Measurements from ENCODE around the gene FMN1. TPM values are rescaled to one million over a fixed set of nuclear protein-coding genes. Genes with fewer than 3 reads are reported as not detected.
"Not testable (repeated sequence)": the region's sequence is repeated elsewhere in the genome, so short reads cannot be mapped to it uniquely, and the experiment has no call there.

The FMN1 gene
- total RNA-seq, 1 donor from 2014 or later, result 37.1 TPM

GRCh38 chr15:33098094-33099058 lies 96.1 kb downstream of the FMN1 start:
- DNase-seq (ENCODE audit: low spot score), result no peak

- DNase-seq (ENCODE audit: low spot score), result no peak
Measured at GRCh38 chr15:33096134-33096533, 98.4 kb downstream of the FMN1 start.

DNA sequence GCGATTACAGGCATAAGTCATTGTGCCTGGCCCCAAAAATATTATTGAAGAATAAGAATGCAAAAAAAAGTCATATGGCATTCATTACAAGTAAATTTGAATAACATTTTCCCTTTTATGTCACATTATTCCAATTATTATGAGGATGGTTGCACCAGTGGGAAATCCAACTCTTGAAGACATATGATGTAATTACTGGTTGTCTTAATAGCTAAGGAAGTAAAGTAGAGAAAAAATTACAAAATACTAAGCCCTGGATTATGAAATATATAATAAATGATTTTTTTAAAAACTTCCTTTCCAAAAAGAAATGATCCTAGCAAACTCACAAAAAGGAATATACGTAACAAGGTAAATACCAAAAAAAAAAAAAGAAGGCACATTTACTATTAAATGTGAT lies 98.9 kb downstream of the FMN1 start:
- no peak for DNase-seq (ENCODE audit: low spot score)

DNA sequence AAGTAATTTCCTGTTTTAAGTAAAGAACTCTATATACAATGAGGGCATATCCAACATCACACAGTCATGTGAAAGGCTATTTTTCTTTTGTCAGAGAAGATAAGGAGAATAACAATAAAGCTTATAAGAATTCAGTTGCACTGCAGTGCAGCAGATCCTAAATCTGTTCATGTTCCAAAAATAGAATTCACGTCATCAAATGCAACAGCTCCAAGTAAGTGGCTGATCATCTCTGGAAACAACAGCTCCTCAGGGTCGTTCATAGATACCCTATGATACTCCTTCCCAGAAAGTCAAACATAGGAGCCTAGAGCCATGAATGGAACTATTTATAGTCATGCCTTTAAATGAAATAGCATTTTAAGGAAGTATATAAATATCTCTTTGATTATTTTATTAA lies 100.2 kb downstream of the FMN1 start:
- DNase-seq (ENCODE audit: low spot score), result no peak

DNA sequence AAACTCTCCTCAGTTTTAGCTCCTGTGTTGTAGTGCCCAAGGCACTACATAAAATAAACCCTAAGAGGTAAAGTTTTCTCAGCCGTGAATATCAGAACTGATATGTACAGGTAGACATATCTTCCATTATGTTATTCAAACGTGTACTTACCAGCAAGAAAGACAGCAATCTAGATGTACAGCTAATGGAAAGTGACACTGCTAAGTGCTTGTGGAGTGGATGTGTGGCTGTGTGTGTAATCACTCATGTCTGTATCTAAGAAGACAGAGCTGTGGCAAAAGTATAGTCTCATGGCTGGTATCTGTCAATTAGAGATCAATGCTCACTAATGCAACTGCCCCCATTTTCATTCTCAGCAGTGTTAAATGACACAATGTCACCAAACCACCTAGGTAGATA lies 101.3 kb downstream of the FMN1 start:
- DNase-seq (ENCODE audit: low spot score), result no peak

GRCh38 chr15:33091983-33092693 lies 102.4 kb downstream of the FMN1 start:
- DNase-seq (ENCODE audit: low spot score), result no peak

- DNase-seq (ENCODE audit: low spot score), result no peak
Measured at GRCh38 chr15:33089878-33090757, 104.4 kb downstream of the FMN1 start.

- DNase-seq (ENCODE audit: low spot score), result no peak
Measured at GRCh38 chr15:33089165-33089877, 105.2 kb downstream of the FMN1 start.

- DNase-seq (ENCODE audit: low spot score), result no peak
Measured at GRCh38 chr15:33086500-33087121, 107.9 kb downstream of the FMN1 start.

DNA sequence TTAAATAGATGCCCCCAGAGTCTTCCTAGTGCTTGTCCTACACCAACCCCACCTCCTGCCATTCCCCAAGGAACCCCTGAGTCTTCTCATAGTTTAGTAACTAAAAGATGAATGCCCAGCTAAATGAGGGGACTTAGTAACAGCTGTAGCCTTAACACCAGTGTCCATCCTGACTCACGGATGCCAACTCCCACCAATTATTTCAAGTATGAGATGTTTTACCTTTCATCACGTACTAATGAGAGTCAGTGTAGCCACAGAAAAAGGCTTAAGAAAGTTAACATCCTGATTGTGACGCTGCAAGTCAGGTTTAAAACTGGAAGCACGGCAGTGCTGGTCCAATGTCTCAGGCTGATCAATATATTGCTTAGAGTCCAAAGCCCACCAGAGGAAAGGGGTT lies 109.9 kb downstream of the FMN1 start:
- DNase-seq (ENCODE audit: low spot score), result no peak

DNA sequence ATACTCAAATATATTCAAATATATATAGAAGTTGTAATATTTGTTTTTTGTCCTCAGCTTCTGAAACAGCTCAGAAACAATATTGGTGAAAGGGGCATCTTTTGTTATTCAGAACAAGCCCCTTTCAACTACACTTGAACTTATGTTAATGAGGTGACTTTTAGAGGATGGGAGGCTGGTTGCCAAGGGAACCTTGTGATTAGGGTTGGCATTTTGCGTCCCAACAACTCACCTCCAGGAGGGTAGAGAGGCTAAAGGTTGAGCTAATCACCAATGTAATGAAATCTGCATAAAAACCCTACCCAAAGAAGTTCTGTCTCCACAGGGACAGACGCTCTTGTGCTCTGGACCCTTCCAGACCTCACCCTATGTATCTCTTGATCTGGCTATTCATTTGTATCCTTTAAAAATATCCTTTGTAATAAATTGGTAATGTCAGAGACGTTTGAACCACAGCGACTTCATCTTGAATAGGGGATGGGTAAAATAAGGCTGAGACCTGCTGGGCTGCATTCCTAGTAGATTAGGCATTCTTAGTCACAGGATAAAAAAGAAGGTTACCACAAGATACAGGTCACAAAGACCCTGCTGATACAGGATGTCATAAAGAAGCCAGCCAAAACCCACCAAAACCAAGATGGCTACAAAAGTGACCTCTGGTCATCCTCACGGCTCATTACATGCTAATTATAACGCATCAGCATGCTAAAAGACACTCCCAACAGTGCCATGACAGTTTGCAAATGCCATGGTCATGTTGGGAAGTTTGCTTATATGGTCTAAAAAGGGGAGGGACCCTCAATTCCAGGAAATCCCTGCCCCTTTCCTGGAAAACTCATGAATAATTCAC lies 111.1 kb downstream of the FMN1 start:
- no peak for DNase-seq (ENCODE audit: low spot score)

- DNase-seq (ENCODE audit: low spot score), result no peak
Measured at GRCh38 chr15:33080006-33080405, 114.5 kb downstream of the FMN1 start.

DNA sequence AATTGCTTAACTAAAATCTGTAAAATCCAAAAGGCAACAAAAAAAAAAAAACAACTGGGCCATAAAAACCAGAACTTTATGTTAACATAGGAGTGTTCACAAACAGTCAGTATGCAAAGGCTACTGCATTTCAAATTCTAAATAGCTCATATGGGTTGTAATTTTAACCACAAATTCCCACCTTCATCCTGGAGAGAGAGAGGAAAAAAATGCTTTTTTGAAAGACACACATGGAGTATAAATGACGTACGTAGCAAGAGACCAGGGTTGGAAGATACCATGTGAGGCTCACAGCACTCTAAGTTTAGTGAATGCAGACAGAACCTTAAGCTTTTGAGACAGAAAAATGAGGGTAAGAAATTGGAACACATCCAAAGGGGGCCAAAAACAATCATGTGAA lies 115.9 kb downstream of the FMN1 start:
- no peak for DNase-seq (ENCODE audit: low spot score)

GRCh38 chr15:33076937-33077336 lies 117.6 kb downstream of the FMN1 start:
- no peak for DNase-seq (ENCODE audit: low spot score)

GRCh38 chr15:33074942-33075341 lies 119.6 kb downstream of the FMN1 start:
- DNase-seq (ENCODE audit: low spot score), result no peak

DNA sequence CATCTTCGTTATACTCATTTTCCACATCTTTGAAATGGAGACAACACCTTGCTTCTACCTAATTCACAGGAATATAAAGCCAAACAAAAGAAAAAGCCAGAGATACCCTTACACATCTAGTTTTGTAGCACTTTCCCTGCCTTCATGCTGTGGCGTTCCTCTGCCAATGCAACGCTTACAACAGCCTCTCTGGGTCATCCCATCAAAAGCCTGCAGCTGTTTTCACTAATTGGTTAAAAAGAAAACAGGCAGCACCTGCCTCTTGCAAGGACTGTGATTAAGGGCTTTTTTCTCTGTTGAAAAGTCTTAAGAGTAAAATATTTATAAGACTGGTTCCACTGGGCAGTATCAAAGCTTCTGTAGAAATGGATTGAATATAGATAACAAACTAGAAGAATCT lies 120.3 kb downstream of the FMN1 start:
- no peak for DNase-seq (ENCODE audit: low spot score)

GRCh38 chr15:33071451-33071850 lies 123.1 kb downstream of the FMN1 start:
- no peak for DNase-seq (ENCODE audit: low spot score)

GRCh38 chr15:33069903-33070302 lies 124.6 kb downstream of the FMN1 start:
- DNase-seq (ENCODE audit: low spot score), result not testable (repeated sequence)

DNA sequence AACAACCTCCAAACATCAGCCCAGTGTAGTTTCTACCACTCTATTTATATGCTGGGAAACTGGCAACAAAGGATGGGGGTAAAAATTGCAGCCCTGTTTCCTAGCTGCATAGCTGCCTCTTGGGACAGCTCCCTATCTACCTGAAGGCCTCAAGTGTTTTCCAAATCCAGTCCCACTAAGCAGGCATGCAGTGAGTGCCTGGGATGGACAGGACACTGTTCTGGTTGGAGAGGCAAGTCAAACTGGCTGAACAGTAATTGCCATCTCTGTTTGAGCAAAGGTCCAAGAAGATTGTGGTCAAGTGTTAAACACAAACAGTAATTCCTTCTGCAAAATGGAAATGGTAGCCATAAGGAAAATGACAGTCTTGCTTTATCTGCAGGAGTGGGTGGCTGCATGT lies 125.4 kb downstream of the FMN1 start:
- no peak for DNase-seq (ENCODE audit: low spot score)
